K562 (cell line): ENCODE data around the gene CUX1. TPM values are rescaled to one million over a fixed set of nuclear protein-coding genes. Genes with fewer than 3 reads are reported as not detected.

Experiments
- ATAC-seq: fragments of 200-7000 bp; cut with Tn5 transposase; 3 replicates; pipeline ENCODE4 v1.9.1; 2020; ENCODE audit warnings: moderate library complexity
- BruUV-seq: library from RNA; stranded (reverse); fragments of 400-500 nt; replicated peaks from 2 replicates; lab custom pipeline; 2021; lab: Mats Ljungman, UMichigan
- CTCF ChIA-PET: fragments of 300-600 bp; formaldehyde crosslinking; extraction: SDS; loops from one replicate; lab custom pipeline; 2021; ENCODE audit warnings: low intra/inter-chr PET ratio; lab: Yijun Ruan, JAX
- POLR2A ChIA-PET: fragments of 300-600, 350-650 bp; sonication (Branson Sonifier 250); formaldehyde crosslinking; extraction: SDS; loops from one replicate; lab custom pipeline; 2021; ENCODE audit warnings: antibody characterized with exemption, inconsistent platforms; lab: Yijun Ruan, JAX
- DNase-seq, 4 experiments: peaks; one replicate each; pipeline versions ENCODE4 v3.0.0 to v3.0.0-alpha.2; 2011 to 2018; ENCODE audit warnings: low spot score in 3 of 4, mixed read lengths in 3 of 4; ENCODE audit errors: extremely low read depth in 1 of 4
- FAIRE-seq: peaks from 2 replicates; lab custom pipeline; 2011; peaks lifted over from hg19 to GRCh38; lab: Jason Lieb, UNC
- H2AFZ ChIP-seq: 2 replicates; pipeline ENCODE4 v1.6.0; 2011; ENCODE audit warnings: low read depth, low read length, control low read depth, inconsistent platforms
- H3K27ac ChIP-seq: fragments of 200-600 bp; 3 replicates; pipeline ENCODE4 v1.8.0; 2011; ENCODE audit warnings: low read depth, mild to moderate bottlenecking, control low read depth, inconsistent platforms, low read length, moderate library complexity, mixed read lengths; ENCODE audit errors: extremely low read depth
- H3K27me3 ChIP-seq, 2 experiments: fragments of 300-600 bp in 1 of 2; 2 replicates in 1 of 2; 3 replicates in 1 of 2; pipeline versions ENCODE4 v1.6.0 to v1.8.0; 2011; ENCODE audit warnings: inconsistent platforms in 2 of 2, low read length in 2 of 2, mild to moderate bottlenecking in 1 of 2, mixed read lengths in 1 of 2, moderate library complexity in 1 of 2; ENCODE audit not compliant: control insufficient read depth in 2 of 2, insufficient read depth in 2 of 2
- H3K36me3 ChIP-seq: fragments of 300-600 bp; 3 replicates; pipeline ENCODE4 v1.8.0; 2011; ENCODE audit warnings: mild to moderate bottlenecking, low read length, inconsistent platforms; ENCODE audit not compliant: control insufficient read depth, insufficient read depth
- H3K4me1 ChIP-seq, 2 experiments: fragments of 200-600 bp in 1 of 2; replicated peaks in 1 of 2; 2 replicates in 1 of 2; 3 replicates in 1 of 2; pipeline versions ENCODE4 v1.5.1 to v1.8.0; 2011; ENCODE audit warnings: inconsistent platforms in 2 of 2, low read length in 2 of 2, mild to moderate bottlenecking in 1 of 2, mixed read lengths in 1 of 2, moderate library complexity in 1 of 2; ENCODE audit not compliant: control insufficient read depth in 2 of 2, insufficient read depth in 2 of 2
- H3K4me2 ChIP-seq: 2 replicates; pipeline ENCODE4 v1.6.1; 2011; ENCODE audit warnings: low read length, control low read depth, inconsistent platforms, mixed read lengths; ENCODE audit not compliant: insufficient read depth
- H3K4me3 ChIP-seq: fragments of 200-600 bp; sonication (generic), shearing (Covaris generic); 2 replicates; pipeline ENCODE4 v1.5.1; 2016; ENCODE audit warnings: control low read depth, inconsistent platforms
- H3K79me2 ChIP-seq: fragments of 200-600 bp; 3 replicates; pipeline ENCODE4 v1.8.0; 2011; ENCODE audit warnings: low read length, inconsistent platforms; ENCODE audit not compliant: control insufficient read depth, insufficient read depth
- H3K9ac ChIP-seq, 2 experiments: 2 replicates each; pipeline versions ENCODE4 v1.6.0 to v1.6.1; 2011; ENCODE audit warnings: low read depth in 2 of 2, low read length in 2 of 2, control low read depth in 1 of 2, inconsistent platforms in 1 of 2, mild to moderate bottlenecking in 1 of 2, mixed read lengths in 1 of 2; ENCODE audit not compliant: insufficient read depth in 1 of 2
- H3K9me1 ChIP-seq: one replicate; pipeline ENCODE4 v1.6.0; 2011; ENCODE audit warnings: inconsistent platforms, mild to moderate bottlenecking, low read length, moderate library complexity; ENCODE audit not compliant: control insufficient read depth, insufficient read depth
- H3K9me3 ChIP-seq: replicated peaks from 2 replicates; pipeline ENCODE4 v1.5.1; 2011; ENCODE audit warnings: low read depth, low read length, inconsistent platforms; ENCODE audit not compliant: control insufficient read depth, insufficient read depth
- H4K20me1 ChIP-seq: replicated peaks from 2 replicates; pipeline ENCODE4 v1.6.1; 2011; ENCODE audit warnings: low read length, inconsistent platforms, mixed read lengths; ENCODE audit not compliant: control insufficient read depth, insufficient read depth
- CAMTA2 ChIP-seq: fragments of 250-450 bp; sonication (Bioruptor Pico); conservative IDR thresholded peaks from 2 replicates; pipeline ENCODE4 v1.5.1; 2022
- CHD1 ChIP-seq: fragments of 200-600 bp; sonication (generic); IDR thresholded peaks from one replicate; pipeline ENCODE4 v1.6.1; 2012; ENCODE audit warnings: mild to moderate bottlenecking, moderate library complexity, low read length, inconsistent platforms
- COPS2 ChIP-seq: fragments of 450-650 bp; conservative IDR thresholded peaks from 2 replicates; pipeline ENCODE4 v1.6.1; 2016; ENCODE audit warnings: mild to moderate bottlenecking, moderate library complexity
- FOXM1 ChIP-seq, 2 experiments: fragments of 450-650 bp in 1 of 2; sonication (generic) in 1 of 2; formaldehyde crosslinking in 1 of 2; IDR thresholded peaks; 2 replicates each; pipeline versions ENCODE4 v1.6.1 to v1.9.0; 2017 to 2022; ENCODE audit warnings: low read depth in 2 of 2, mild to moderate bottlenecking in 2 of 2, missing genetic modification reagents in 1 of 2, moderate library complexity in 1 of 2
- GABPB2 ChIP-seq: fragments of 250-450 bp; sonication (Bioruptor Pico); conservative IDR thresholded peaks from 2 replicates; pipeline ENCODE4 v1.5.1; 2021; ENCODE audit warnings: mild to moderate bottlenecking
- POLR2AphosphoS2 ChIP-seq: IDR thresholded peaks from 2 replicates; pipeline ENCODE4 v1.6.1; 2012; ENCODE audit warnings: low read length, improper control_type of control experiment
- PRPF4 ChIP-seq: fragments of 200-400 bp; formaldehyde crosslinking; IDR thresholded peaks from one replicate; pipeline ENCODE4 v1.6.1; 2017; ENCODE audit warnings: low read length, low read depth, mild to moderate bottlenecking; ENCODE audit not compliant: insufficient read depth, poor library complexity, severe bottlenecking
- RBBP5 ChIP-seq: fragments of 200-600 bp; sonication (generic); IDR thresholded peaks from 2 replicates; pipeline ENCODE4 v1.6.1; 2012; ENCODE audit warnings: borderline replicate concordance, mild to moderate bottlenecking, low read length, control low read depth, inconsistent platforms; ENCODE audit not compliant: insufficient read depth, poor library complexity, severe bottlenecking
- SMAD3 ChIP-seq: fragments of 450-650 bp; formaldehyde crosslinking; conservative IDR thresholded peaks from 2 replicates; pipeline ENCODE4 v1.4.0; 2020; ENCODE audit warnings: mild to moderate bottlenecking
- SNAPC5 ChIP-seq: fragments of 250-450 bp; sonication (Bioruptor Pico); IDR thresholded peaks from 2 replicates; pipeline ENCODE4 v1.8.0; 2021; ENCODE audit warnings: moderate library complexity, mild to moderate bottlenecking, inconsistent platforms
- TARDBP ChIP-seq: fragments of 450-650 bp; IDR thresholded peaks from 2 replicates; pipeline ENCODE4 v1.6.1; 2016
- U2AF2 ChIP-seq: fragments of 200-400 bp; formaldehyde crosslinking; optimal IDR thresholded peaks from 2 replicates; pipeline ENCODE3; 2017; ENCODE audit warnings: low read depth, mild to moderate bottlenecking, low read length
- ZFP30 ChIP-seq: fragments of 250-450 bp; sonication (Bioruptor Pico); IDR thresholded peaks from 2 replicates; pipeline ENCODE4 v1.8.0; 2022; ENCODE audit warnings: moderate library complexity, mild to moderate bottlenecking, inconsistent platforms, borderline replicate concordance
- ZNF121 ChIP-seq: sonication (generic); formaldehyde crosslinking; conservative IDR thresholded peaks from 2 replicates; pipeline ENCODE4 v1.8.0; 2022; ENCODE audit warnings: missing genetic modification reagents
- ZNF165 ChIP-seq: fragments of 250-450 bp; sonication (Bioruptor Pico); IDR thresholded peaks from 2 replicates; pipeline ENCODE4 v1.4.0; 2020; ENCODE audit warnings: borderline replicate concordance
- ZNF699 ChIP-seq: fragments of 250-450 bp; sonication (Bioruptor Pico); IDR thresholded peaks from 2 replicates; pipeline ENCODE4 v1.8.0; 2021; ENCODE audit warnings: mild to moderate bottlenecking, moderate library complexity; ENCODE audit not compliant: insufficient replicate concordance
- WGBS: fragments of 100-300 bp; shearing (Covaris generic); methylation state at CpG from one replicate; pipeline ENCODE4 v1.1.6; 2016; ENCODE audit warnings: low coverage, mixed read lengths; ENCODE audit not compliant: insufficient coverage; ENCODE audit errors: missing lambda C conversion rate; 5-methylcytosine and 5-hydroxymethylcytosine counted together
- in situ Hi-C: fragments of 300-500 bp; cut with MboI; formaldehyde crosslinking; loops from 4 replicates; pipeline ENCODE4 v1.15.0; 2018; ENCODE audit warnings: inconsistent platforms, mixed read lengths
- intact Hi-C: fragments of 100-400 bp; cut with micrococcal nuclease; formaldehyde crosslinking; loops from 2 replicates; pipeline ENCODE4 v1.14.2; 2022
- polyA plus RNA-seq, 8 experiments: library from polyadenylated mRNA; depleted of rRNA in 4 of 8; stranded (reverse) in 5 of 8; unstranded in 3 of 8; fragments of >200 nt; fragmentation: Nextera tagmentation in 2 of 8; fragmentation: Illumina TruSeq in 1 of 8; extraction: Ambion mirVana in 2 of 8; extraction: Trizol in 1 of 8; gene quantifications; 2 replicates each; pipeline versions ENCODE4 v1.2.1 to v1.2.3, GENCODE V29; 2011 to 2014; ENCODE audit warnings: inconsistent platforms in 1 of 8, missing spikeins in 1 of 8
- total RNA-seq, 7 experiments: library from RNA; depleted of rRNA in 6 of 7; stranded (reverse); fragments of >200 nt in 6 of 7; fragmentation: Illumina TruSeq in 2 of 7; extraction: Trizol in 2 of 7; gene quantifications; 2 replicates each; pipeline versions ENCODE4 v1.2.1 to v1.2.3, GENCODE V29; 2011 to 2021; ENCODE audit warnings: low replicate concordance in 1 of 7

The CUX1 gene
- total and polyA plus RNA-seq, 9 of the 15 experiments (the other 6 are each of a cell fraction or from before 2014, with no cell fraction given), result 3.6 to 55.3 (median 25.2) TPM

DNA sequence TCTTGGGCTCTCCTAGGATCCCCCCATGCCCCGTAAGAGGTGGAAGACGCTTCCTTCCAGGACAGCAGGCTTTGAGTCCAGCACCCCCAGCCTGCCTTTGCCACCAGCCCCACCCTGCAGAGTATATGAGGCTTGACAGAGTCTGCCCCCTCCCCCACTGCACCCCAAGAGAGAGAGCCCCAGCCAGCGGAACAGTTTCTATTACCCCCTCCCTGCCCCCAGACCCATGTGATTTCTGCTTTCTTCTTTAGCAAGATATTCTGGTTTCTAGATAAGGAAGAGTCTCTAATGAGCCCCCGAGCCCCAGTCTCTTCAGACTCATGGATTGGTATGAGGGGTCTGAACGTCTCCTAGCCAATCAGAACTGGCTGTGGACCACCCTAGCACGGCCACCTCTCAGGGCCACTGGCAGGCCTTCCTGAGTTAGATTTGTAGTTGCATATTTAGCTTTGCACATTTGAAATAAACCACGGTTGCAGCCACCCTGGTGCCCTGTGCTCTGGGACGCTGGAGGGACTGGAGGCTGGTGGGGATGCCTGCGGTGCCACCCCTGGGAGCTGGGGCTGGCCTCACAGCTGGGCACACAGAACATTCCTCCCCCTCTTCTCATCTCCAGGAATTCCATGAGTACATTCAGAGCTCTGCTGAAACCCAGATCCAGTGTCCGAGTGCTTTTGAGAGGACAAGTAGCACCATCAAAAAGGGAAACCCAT is 466.2 kb downstream of the CUX1 start:
- intact Hi-C loops, result no loop called here
- no peak for DNase-seq
- H3K27me3 ChIP-seq, result peaks cover 17 to 34% of the 10 kb centered on the region in 2 experiments; a peak in 4 of 5 replicates
- peak overlapping the region in 1 of 2 experiments; percentile 28; a peak in 2 of 4 replicates for H3K9ac ChIP-seq
- CTCF ChIA-PET, result no interaction called here
- no peak overlapping the region for H3K27ac ChIP-seq
- H3K9me1 ChIP-seq, result no peaks in the 10 kb centered on the region
- H3K79me2 ChIP-seq, result no peaks in the 10 kb centered on the region
- 15% methylated on average over 9 of the region's 10 CpGs for WGBS
- POLR2A ChIA-PET, result no interaction called here
- in situ Hi-C loops, result loop anchor here (5.0 kb wide), 1 partner anchor 109 kb away; no protein-coding TSS in a partner anchor
- TF ChIP-seq ZNF165 (CRISPR knock-in tag), result no peak
- TF ChIP-seq CAMTA2, result no peak
- no peak for TF ChIP-seq ZNF121 (CRISPR knock-in tag)
- no peak for TF ChIP-seq SMAD3
- no peak for TF ChIP-seq TARDBP
- TF ChIP-seq FOXM1 (IDR thresholded peaks at IDR 0.05; ENCODE audit: low read depth), result no peak
- TF ChIP-seq FOXM1 (CRISPR knock-in tag; IDR thresholded peaks at IDR 0.05; ENCODE audit: low read depth), result no peak
- no peak for TF ChIP-seq POLR2AphosphoS2
- no peak for TF ChIP-seq PRPF4
- TF ChIP-seq RBBP5, result no peak
- no peak for TF ChIP-seq ZNF699 (CRISPR knock-in tag)
- TF ChIP-seq CHD1, result no peak
- TF ChIP-seq U2AF2, result no peak
- TF ChIP-seq SNAPC5 (CRISPR knock-in tag), result no peak
- TF ChIP-seq GABPB2 (CRISPR knock-in tag), result no peak
- no peak for TF ChIP-seq ZFP30 (CRISPR knock-in tag)
- TF ChIP-seq COPS2, result no peak
- peaks cover 20% of the 10 kb centered on the region for H4K20me1 ChIP-seq
- H3K9me3 ChIP-seq, result no peaks in the 10 kb centered on the region
- peaks cover 10 to 63% of the 10 kb centered on the region in 2 experiments; a peak in 4 of 5 replicates for H3K4me1 ChIP-seq
- no peak overlapping the region for H3K4me2 ChIP-seq
- H3K36me3 ChIP-seq, result no peaks in the 10 kb centered on the region
- no peak for ATAC-seq
- no peak for FAIRE-seq
- TSS peak; percentile 72 for BruUV-seq
- H3K4me3 ChIP-seq, result no peak overlapping the region
- H2AFZ ChIP-seq, result no peak overlapping the region
